Endodermal cell (in vitro differentiated cells): ENCODE measurements around the gene FAM237B. TPM values are rescaled to one million over a fixed set of nuclear protein-coding genes. Genes with fewer than 3 reads are reported as not detected.
A peak's percentile ranks its signal among the peaks of the same experiment; 100 is the strongest.

Experiments
- DNase-seq: peaks from one replicate; pipeline ENCODE4 v3.0.0-alpha.2; 2017
- H3K27ac ChIP-seq: 2 replicates; pipeline ENCODE4 v1.5.1; 2013; ENCODE audit warnings: mild to moderate bottlenecking, low read depth, low read length, moderate library complexity
- H3K27me3 ChIP-seq: 2 replicates; pipeline ENCODE4 v1.6.1; 2013; ENCODE audit warnings: mild to moderate bottlenecking, low read length, moderate library complexity; ENCODE audit not compliant: insufficient read depth, control insufficient read depth, poor library complexity, severe bottlenecking
- H3K36me3 ChIP-seq: 2 replicates; pipeline ENCODE4 v1.7.0; 2013; ENCODE audit warnings: mild to moderate bottlenecking, low read length, moderate library complexity; ENCODE audit not compliant: control insufficient read depth, insufficient read depth
- H3K4me1 ChIP-seq: one replicate; pipeline ENCODE4 v1.7.0; 2013; ENCODE audit warnings: low read length; ENCODE audit not compliant: control insufficient read depth, insufficient read depth
- H3K4me3 ChIP-seq: 2 replicates; pipeline ENCODE4 v1.5.1; 2013; ENCODE audit warnings: mild to moderate bottlenecking, low read length, moderate library complexity
- H3K9ac ChIP-seq: 2 replicates; pipeline ENCODE4 v1.6.1; 2013; ENCODE audit warnings: mild to moderate bottlenecking, low read length, moderate library complexity; ENCODE audit not compliant: poor library complexity, severe bottlenecking; ENCODE audit errors: extremely low read depth
- H3K9me3 ChIP-seq: 2 replicates; pipeline ENCODE4 v1.6.1; 2013; ENCODE audit warnings: mild to moderate bottlenecking, low read length, moderate library complexity; ENCODE audit not compliant: control insufficient read depth
- H3K27ac Mint-ChIP-seq: 2 replicates; pipeline ENCODE4 v1.8.0; 2020; ENCODE audit warnings: mixed read lengths
- H3K27me3 Mint-ChIP-seq: 2 replicates; pipeline ENCODE4 v1.8.0; 2021; ENCODE audit warnings: mild to moderate bottlenecking, mixed read lengths; ENCODE audit not compliant: insufficient read depth
- H3K36me3 Mint-ChIP-seq: 2 replicates; pipeline ENCODE4 v1.8.0; 2020; ENCODE audit warnings: low read depth, mixed read lengths
- H3K4me1 Mint-ChIP-seq: 2 replicates; pipeline ENCODE4 v1.8.0; 2020; ENCODE audit warnings: mixed read lengths
- H3K4me3 Mint-ChIP-seq: 2 replicates; pipeline ENCODE4 v1.8.0; 2020; ENCODE audit warnings: mild to moderate bottlenecking, moderate library complexity, mixed read lengths
- H3K9me3 Mint-ChIP-seq: 2 replicates; pipeline ENCODE4 v1.8.0; 2020; ENCODE audit warnings: mild to moderate bottlenecking, mixed read lengths
- CTCF ChIP-seq: fragments of 200-600 bp; sonication (generic); conservative IDR thresholded peaks from 2 replicates; pipeline ENCODE4 v1.5.0; 2021; ENCODE audit warnings: antibody characterized with exemption, mild to moderate bottlenecking
- WGBS, 2 experiments: methylation state at CpG; one replicate each; pipeline versions ENCODE4 v1.1.5 to v1.1.7; 2013; ENCODE audit warnings: missing lambda C conversion rate in 2 of 2, mixed read lengths in 1 of 2; ENCODE audit not compliant: insufficient coverage in 1 of 2, insufficient read length in 1 of 2; 5-methylcytosine and 5-hydroxymethylcytosine counted together
- total RNA-seq, 2 donors: library from RNA; stranded (reverse); fragmentation: NEBNext Ultra II Directional in 1 of 2; extraction: Animal tissue kit (Norgen Biotek cat#: 25700) in 1 of 2; gene quantifications; 2 replicates in 1 of 2; 3 replicates in 1 of 2; pipeline ENCODE4 v1.2.1, GENCODE V29; 2021

Gene FAM237B
- total RNA-seq, 2 donors from 2014 or later, result not detected

GRCh38 chr7:90303241-90303640, 17.9 kb downstream of the FAM237B start:
- no peaks in the 10 kb centered on the region for H3K36me3 Mint-ChIP-seq

DNA sequence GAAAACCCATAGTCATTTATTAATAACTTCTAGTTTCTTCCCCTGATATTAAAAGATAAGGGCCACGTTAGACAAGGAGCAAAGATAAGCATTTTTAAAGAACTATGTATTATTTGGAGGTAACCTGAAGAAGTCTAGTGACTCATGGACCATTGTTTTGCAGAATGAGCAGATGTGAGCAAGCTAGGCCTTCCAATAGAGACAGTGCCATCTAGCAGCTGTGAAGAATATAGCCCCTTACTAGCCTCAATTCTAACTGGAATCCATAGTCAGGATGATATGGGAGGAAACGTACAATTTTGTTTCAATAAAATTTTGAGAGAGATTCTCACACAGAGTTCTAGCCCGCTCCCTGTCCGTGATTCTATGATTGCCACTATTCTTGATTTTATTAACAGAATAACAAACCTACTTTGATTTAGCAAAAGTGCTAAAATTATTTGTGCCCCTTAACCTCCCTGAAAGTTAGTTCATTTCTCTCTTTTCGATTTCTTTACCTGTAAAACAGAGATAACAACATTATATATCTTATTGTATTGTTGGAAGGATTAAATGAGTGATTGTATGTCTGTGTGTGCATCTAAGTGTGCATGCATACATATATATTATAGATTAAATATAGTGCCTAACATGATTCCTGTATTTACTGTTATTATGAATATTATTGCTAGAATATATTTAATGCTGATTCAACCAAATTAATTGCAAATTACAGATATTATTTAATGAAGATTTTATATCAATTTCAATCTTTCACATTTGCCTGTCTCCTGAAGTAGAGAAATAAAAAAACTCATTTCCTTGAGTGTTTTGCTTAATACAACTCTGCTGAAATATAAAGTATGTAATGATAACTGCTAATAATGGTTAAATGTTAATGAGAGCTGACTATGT, 22.7 kb downstream of the FAM237B start:
- peaks cover 11% of the 10 kb centered on the region for H3K9me3 ChIP-seq
- H3K36me3 ChIP-seq, result no peaks in the 10 kb centered on the region
- Mint-ChIP-seq H3K9me3 (peaks cover 5% of the 10 kb centered on the region), H3K27ac (no peak overlapping the region), H3K27me3 (no peaks in the 10 kb centered on the region), H3K4me1 (no peaks in the 10 kb centered on the region), H3K36me3 (peaks cover 5% of the 10 kb centered on the region), H3K4me3 (no peak overlapping the region)
- no peaks in the 10 kb centered on the region for H3K4me1 ChIP-seq
- no peak for DNase-seq
- 42 to 65% methylated on average over 3 to 4 of the region's 5 CpGs for WGBS, 2 experiments
- peak; percentile 79 for TF ChIP-seq CTCF
- H3K4me3 ChIP-seq, result no peak overlapping the region
- H3K27me3 ChIP-seq, result no peaks in the 10 kb centered on the region
- no peak overlapping the region for H3K27ac ChIP-seq
- no peak overlapping the region for H3K9ac ChIP-seq

More at GRCh38 chr7:90303241-90303640, 17.9 kb downstream of the FAM237B start:
- H3K9me3 Mint-ChIP-seq, result no peaks in the 10 kb centered on the region
- no peaks in the 10 kb centered on the region for H3K9me3 ChIP-seq
- no peak for DNase-seq
- H3K4me1 ChIP-seq, result no peaks in the 10 kb centered on the region
- no peak for TF ChIP-seq CTCF
- H3K4me3 ChIP-seq, result no peak overlapping the region
- no peak overlapping the region for H3K27ac Mint-ChIP-seq
- H3K27me3 ChIP-seq, result no peaks in the 10 kb centered on the region
- H3K27ac ChIP-seq, result no peak overlapping the region
- H3K4me3 Mint-ChIP-seq, result no peak overlapping the region
- no peaks in the 10 kb centered on the region for H3K36me3 ChIP-seq
- no peaks in the 10 kb centered on the region for H3K4me1 Mint-ChIP-seq
- H3K27me3 Mint-ChIP-seq, result no peaks in the 10 kb centered on the region
- no peak overlapping the region for H3K9ac ChIP-seq
- WGBS, 2 experiments, result 100% methylated on average over 1 of the region's 1 CpG; no CpG with 5 or more reads in 1 of the 2 experiments

GRCh38 chr7:90290244-90291113, 30.6 kb downstream of the FAM237B start:
- H3K36me3 Mint-ChIP-seq, result peaks cover 14% of the 10 kb centered on the region
- H3K9me3 Mint-ChIP-seq, result peaks cover 13% of the 10 kb centered on the region
- 91 to 96% methylated on average over 3 of the region's 3 CpGs for WGBS, 2 experiments
- Histone ChIP-seq H3K9me3 (peaks cover 27% of the 10 kb centered on the region), H3K4me1 (no peaks in the 10 kb centered on the region), H3K9ac (no peak overlapping the region), H3K27ac (no peak overlapping the region), H3K4me3 (no peak overlapping the region), H3K27me3 (no peaks in the 10 kb centered on the region), H3K36me3 (no peaks in the 10 kb centered on the region)
- no peaks in the 10 kb centered on the region for H3K4me1 Mint-ChIP-seq
- no peak for DNase-seq
- no peak for TF ChIP-seq CTCF
- no peak overlapping the region for H3K27ac Mint-ChIP-seq
- no peaks in the 10 kb centered on the region for H3K27me3 Mint-ChIP-seq
- H3K4me3 Mint-ChIP-seq, result no peak overlapping the region
